ENCODE results near the gene ATP10A.

The ATP10A gene

DNA sequence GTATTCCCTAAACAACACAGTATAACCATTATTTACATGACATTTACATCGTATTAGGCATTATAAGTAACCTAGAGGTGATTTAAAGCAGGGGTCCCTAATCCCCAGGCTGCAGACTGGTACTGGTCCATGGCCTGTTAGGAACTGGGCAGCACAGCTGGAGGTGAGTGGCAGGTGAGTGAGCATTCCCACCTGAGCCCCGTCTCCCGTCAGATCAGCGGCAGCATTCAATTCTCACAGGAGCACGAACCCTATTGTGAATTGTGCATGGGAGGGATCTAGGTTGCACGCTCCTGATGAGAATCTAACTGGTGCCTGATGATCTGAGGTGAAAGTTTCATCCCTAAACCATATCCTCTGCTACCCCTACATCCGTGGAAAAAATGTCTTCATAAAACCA lies 138.2 kb downstream of the ATP10A start:
- no peaks in the 10 kb centered on the region; the same call in 1 of the 2 replicates for H3K36me3 ChIP-seq (ENCODE audit: control insufficient read depth, insufficient read depth, low read length)
- H3K4me1 ChIP-seq (ENCODE audit: control insufficient read depth, insufficient read depth, low read length) = peaks cover 1% of the 10 kb centered on the region
- DNase-seq (ENCODE audit: low read depth, low spot score) = no peak
- no peak overlapping the region for H3K27ac ChIP-seq (ENCODE audit: low read length)
- H3K27me3 ChIP-seq (ENCODE audit: control insufficient read depth, insufficient read depth, low read length) = no peaks in the 10 kb centered on the region; the same call in 1 of the 2 replicates
- no CpG with 5 or more reads among the region's 7 CpGs for WGBS (ENCODE audit: insufficient coverage, insufficient read length)
- no peaks in the 10 kb centered on the region for H3K9me3 ChIP-seq (ENCODE audit: control insufficient read depth, insufficient read depth, low read length)
- H3K4me3 ChIP-seq (ENCODE audit: low read length) = no peak overlapping the region

DNA sequence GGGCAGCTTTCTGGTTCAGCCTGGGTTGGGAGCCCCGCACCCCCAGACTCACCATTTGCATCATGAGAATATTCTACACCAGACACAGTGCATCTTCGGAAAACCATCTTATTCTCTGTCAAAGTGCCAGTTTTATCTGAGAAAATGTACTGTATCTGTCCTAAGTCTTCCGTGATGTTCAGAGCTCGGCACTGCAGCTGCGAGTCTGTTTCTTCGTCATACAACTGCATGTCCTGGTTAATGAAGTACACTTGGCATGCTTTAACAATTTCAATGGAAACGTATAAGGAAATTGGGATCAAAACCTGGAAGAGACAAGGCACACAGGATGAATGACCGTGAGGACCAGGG lies 141.5 kb downstream of the ATP10A start:
- H3K27ac ChIP-seq (ENCODE audit: low read length) = no peak overlapping the region
- no peaks in the 10 kb centered on the region; the same call in 1 of the 2 replicates for H3K27me3 ChIP-seq (ENCODE audit: control insufficient read depth, insufficient read depth, low read length)
- H3K4me1 ChIP-seq (ENCODE audit: control insufficient read depth, insufficient read depth, low read length) = peaks cover 1% of the 10 kb centered on the region; the same call in 1 of the 2 replicates
- WGBS (ENCODE audit: insufficient coverage, insufficient read length) = no CpG with 5 or more reads among the region's 8 CpGs
- H3K4me3 ChIP-seq (ENCODE audit: low read length) = no peak overlapping the region
- DNase-seq (ENCODE audit: low read depth, low spot score) = no peak
- no peaks in the 10 kb centered on the region for H3K9me3 ChIP-seq (ENCODE audit: control insufficient read depth, insufficient read depth, low read length)
- no peaks in the 10 kb centered on the region; the same call in 1 of the 2 replicates for H3K36me3 ChIP-seq (ENCODE audit: control insufficient read depth, insufficient read depth, low read length)

DNA sequence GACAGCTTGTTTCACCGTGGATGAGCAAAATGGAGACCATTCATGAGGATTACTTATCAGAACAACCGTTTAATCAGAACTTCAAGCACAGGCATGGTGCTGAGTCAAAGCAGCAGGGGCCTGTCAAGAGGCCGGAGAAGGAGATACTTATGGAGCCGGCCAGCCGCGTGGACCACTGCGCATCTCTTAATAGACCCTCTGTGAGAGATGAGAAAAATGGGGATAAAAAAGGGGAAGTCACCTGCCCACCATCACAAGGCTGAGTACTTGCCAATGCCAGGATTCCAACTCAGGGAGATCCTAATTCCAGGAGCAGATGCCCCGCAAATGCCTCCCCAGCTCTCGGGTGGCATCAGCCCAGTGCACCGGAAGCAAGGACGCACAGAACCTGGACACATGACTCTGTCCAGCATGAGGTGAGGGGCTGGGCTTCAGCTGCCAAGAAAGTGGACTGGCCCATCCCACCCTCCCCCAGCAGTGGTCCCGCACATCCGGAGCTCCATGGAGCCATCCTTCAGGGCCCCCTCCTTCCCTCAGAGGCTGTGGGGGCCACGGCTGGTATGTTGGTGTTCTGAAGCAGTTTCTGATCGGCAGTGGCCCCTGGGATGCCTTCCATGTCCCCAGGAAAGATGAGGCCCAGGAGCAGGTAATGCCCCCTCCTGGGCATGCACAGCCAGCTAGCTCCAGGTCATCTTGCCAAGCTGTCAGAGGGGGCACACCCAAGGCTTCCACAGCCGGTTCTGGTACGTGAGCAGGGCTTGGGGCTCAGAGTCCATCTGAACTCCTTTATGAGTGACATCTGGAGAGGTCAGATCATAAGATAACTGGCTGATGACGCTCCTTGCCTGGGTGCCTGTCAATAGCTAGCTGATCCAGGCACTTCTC lies 143.8 kb downstream of the ATP10A start:
- no peak overlapping the region for H3K27ac ChIP-seq (ENCODE audit: low read length)
- H3K27me3 ChIP-seq (ENCODE audit: control insufficient read depth, insufficient read depth, low read length) = no peaks in the 10 kb centered on the region; the same call in 1 of the 2 replicates
- H3K4me3 ChIP-seq (ENCODE audit: low read length) = no peak overlapping the region
- DNase-seq (ENCODE audit: low read depth, low spot score) = no peak
- H3K4me1 ChIP-seq (ENCODE audit: control insufficient read depth, insufficient read depth, low read length) = peaks cover 1% of the 10 kb centered on the region; the same call in 1 of the 2 replicates
- H3K9me3 ChIP-seq (ENCODE audit: control insufficient read depth, insufficient read depth, low read length) = no peaks in the 10 kb centered on the region
- H3K36me3 ChIP-seq (ENCODE audit: control insufficient read depth, insufficient read depth, low read length) = no peaks in the 10 kb centered on the region
- no CpG with 5 or more reads among the region's 18 CpGs for WGBS (ENCODE audit: insufficient coverage, insufficient read length)

DNA sequence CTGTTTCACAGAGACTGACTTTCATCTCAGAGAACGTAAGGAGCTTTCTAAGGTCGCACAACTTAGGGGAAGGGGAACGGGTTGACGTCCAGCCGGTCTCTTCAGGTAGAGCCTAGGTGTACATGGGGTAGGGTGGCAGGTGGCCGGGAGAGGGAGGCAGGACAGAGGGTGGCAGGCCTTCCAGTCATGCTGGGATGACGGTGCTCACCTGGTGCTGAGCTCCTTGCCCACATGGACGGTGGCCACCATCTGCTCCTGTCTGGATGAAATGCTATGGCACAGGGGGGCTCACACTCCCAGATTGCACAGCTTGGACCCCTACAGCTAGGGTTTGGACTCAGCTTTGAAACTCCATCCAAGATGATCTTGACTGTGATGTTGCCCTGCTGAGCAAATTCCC lies 144.5 kb downstream of the ATP10A start:
- no peaks in the 10 kb centered on the region for H3K27me3 ChIP-seq (ENCODE audit: control insufficient read depth, insufficient read depth, low read length)
- H3K36me3 ChIP-seq (ENCODE audit: control insufficient read depth, insufficient read depth, low read length) = no peaks in the 10 kb centered on the region
- peaks cover 1% of the 10 kb centered on the region; the same call in 1 of the 2 replicates for H3K4me1 ChIP-seq (ENCODE audit: control insufficient read depth, insufficient read depth, low read length)
- no peak overlapping the region for H3K4me3 ChIP-seq (ENCODE audit: low read length)
- H3K27ac ChIP-seq (ENCODE audit: low read length) = no peak overlapping the region
- no peak for DNase-seq (ENCODE audit: low read depth, low spot score)
- WGBS (ENCODE audit: insufficient coverage, insufficient read length) = no CpG with 5 or more reads among the region's 8 CpGs
- no peaks in the 10 kb centered on the region for H3K9me3 ChIP-seq (ENCODE audit: control insufficient read depth, insufficient read depth, low read length)

DNA sequence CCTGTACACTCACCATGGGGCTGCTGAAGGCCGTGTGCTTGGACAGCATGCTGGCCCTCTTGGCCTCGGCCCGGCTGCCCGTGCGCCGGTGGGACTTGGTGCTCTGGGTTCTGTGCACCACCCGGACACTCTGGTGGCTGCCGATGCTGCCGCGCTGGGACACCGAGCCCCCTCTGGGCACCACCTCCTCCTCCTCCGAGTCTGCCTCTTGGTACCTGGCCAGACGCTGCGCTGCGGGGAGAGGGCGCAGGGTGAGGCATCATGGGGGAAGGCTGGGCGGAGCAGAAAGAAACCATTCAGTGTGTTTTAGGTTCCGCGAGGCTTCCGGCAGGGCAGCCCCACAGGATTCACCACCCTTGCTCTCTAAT lies 145.0 kb downstream of the ATP10A start:
- no peak overlapping the region for H3K27ac ChIP-seq (ENCODE audit: low read length)
- H3K4me3 ChIP-seq (ENCODE audit: low read length) = no peak overlapping the region
- no peaks in the 10 kb centered on the region for H3K9me3 ChIP-seq (ENCODE audit: control insufficient read depth, insufficient read depth, low read length)
- DNase-seq (ENCODE audit: low read depth, low spot score) = no peak
- no CpG with 5 or more reads among the region's 20 CpGs for WGBS (ENCODE audit: insufficient coverage, insufficient read length)
- no peaks in the 10 kb centered on the region for H3K27me3 ChIP-seq (ENCODE audit: control insufficient read depth, insufficient read depth, low read length)
- peaks cover 1% of the 10 kb centered on the region; the same call in 1 of the 2 replicates for H3K4me1 ChIP-seq (ENCODE audit: control insufficient read depth, insufficient read depth, low read length)
- H3K36me3 ChIP-seq (ENCODE audit: control insufficient read depth, insufficient read depth, low read length) = no peaks in the 10 kb centered on the region

DNA sequence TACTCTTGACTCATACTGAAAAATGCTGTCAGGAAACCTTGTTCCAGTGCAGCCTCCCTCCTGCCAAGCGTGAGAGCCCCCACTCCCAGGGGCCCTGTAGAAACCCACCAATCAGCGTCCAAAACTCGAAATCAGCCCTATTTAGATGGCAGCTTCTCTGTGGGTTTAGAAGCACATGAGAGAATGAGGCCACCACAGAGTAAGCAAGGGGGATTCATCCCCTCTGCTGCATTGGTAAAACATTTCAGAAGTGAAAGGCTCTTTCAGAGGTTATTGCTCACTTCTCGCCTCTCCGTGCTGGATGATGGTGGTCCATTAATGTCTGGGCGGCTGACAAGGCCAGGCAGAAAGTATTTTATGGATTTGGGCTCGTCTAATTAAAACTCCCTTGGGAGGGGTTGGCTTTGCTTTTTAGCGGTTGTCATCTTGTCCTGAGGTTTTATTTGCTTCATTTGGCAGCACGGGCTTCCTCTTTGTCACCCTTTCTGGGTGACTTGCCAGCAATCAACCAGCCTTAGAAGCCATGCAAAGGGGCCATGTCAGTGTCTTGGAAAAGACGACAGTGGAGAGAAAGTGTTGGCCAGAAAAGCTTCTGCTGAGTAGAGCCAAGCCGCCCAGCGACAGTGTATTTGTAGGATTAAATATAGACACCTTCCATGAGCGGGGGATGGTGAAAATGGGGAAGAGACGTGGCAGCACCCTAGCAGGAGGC lies 145.5 kb downstream of the ATP10A start:
- no CpG with 5 or more reads among the region's 14 CpGs for WGBS (ENCODE audit: insufficient coverage, insufficient read length)
- DNase-seq (ENCODE audit: low read depth, low spot score) = no peak
- H3K4me1 ChIP-seq (ENCODE audit: control insufficient read depth, insufficient read depth, low read length) = peaks cover 1% of the 10 kb centered on the region; the same call in 1 of the 2 replicates

DNA sequence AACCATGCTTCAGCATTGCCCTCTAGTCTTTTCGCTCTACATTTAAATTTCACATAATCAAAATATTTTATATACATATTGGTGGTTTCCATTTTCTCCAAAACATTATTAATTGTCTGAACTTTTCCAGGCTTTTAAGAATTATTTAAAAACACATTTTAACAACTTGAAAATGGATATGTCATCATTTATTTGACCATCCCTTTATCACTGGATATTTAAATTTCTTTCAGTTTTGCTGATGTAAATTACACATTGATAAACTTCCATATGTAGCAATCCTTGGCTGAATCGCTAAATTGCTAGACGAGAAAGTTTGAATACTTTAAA lies 146.0 kb downstream of the ATP10A start:
- Histone ChIP-seq H3K9me3 (ENCODE audit: control insufficient read depth, insufficient read depth, low read length) (no peaks in the 10 kb centered on the region), H3K27ac (ENCODE audit: low read length) (no peak overlapping the region), H3K4me3 (ENCODE audit: low read length) (no peak overlapping the region), H3K27me3 (ENCODE audit: control insufficient read depth, insufficient read depth, low read length) (no peaks in the 10 kb centered on the region), H3K4me1 (ENCODE audit: control insufficient read depth, insufficient read depth, low read length) (peaks cover 1% of the 10 kb centered on the region; the same call in 1 of the 2 replicates), H3K36me3 (ENCODE audit: control insufficient read depth, insufficient read depth, low read length) (no peaks in the 10 kb centered on the region)
- no peak for DNase-seq (ENCODE audit: low read depth, low spot score)
- WGBS (ENCODE audit: insufficient coverage, insufficient read length) = 100% methylated on average over 1 of the region's 3 CpGs

More for the DNA sequence above, 145.5 kb downstream of the ATP10A start:
- Histone ChIP-seq H3K9me3 (ENCODE audit: control insufficient read depth, insufficient read depth, low read length) (no peaks in the 10 kb centered on the region), H3K27ac (ENCODE audit: low read length) (no peak overlapping the region), H3K4me3 (ENCODE audit: low read length) (no peak overlapping the region), H3K27me3 (ENCODE audit: control insufficient read depth, insufficient read depth, low read length) (no peaks in the 10 kb centered on the region), H3K36me3 (ENCODE audit: control insufficient read depth, insufficient read depth, low read length) (no peaks in the 10 kb centered on the region)

DNA sequence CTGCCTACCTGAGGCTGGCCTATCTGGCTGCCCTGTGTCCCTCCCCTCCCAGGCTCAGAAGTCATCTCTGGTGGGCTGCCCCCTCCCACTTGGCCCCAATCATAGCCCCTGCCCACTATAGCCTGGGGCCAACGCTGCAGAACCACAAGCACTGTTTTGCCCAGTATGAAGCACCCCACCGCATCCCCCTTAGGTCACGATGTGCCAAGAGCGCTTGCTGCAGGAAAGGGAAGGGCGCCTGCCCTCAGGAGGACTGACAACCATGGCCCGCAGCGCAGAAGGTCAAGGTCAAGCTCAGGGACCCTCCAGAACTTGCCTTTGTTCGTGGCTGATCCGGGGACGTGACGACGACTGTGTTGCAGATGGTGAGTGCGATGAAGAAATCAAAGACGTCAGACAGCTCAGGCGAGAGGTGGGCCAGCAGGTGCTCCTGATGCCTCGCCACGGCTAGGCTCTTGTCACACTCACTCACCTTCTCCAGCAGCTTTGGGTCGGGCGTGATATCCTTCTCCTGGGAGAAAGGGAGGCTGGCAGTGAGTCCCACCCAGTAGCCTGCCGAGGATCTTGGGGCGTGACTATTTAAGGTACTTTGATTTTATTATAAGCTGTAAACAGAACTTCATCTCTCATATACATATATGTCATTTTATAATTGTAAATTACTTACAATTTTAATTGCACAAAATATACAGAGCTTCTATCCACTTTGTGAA lies 146.6 kb downstream of the ATP10A start:
- H3K4me3 ChIP-seq (ENCODE audit: low read length) = no peak overlapping the region
- H3K27me3 ChIP-seq (ENCODE audit: control insufficient read depth, insufficient read depth, low read length) = no peaks in the 10 kb centered on the region
- no peak for DNase-seq (ENCODE audit: low read depth, low spot score)
- WGBS (ENCODE audit: insufficient coverage, insufficient read length) = no CpG with 5 or more reads among the region's 21 CpGs
- H3K27ac ChIP-seq (ENCODE audit: low read length) = no peak overlapping the region
- no peaks in the 10 kb centered on the region; the same call in 1 of the 2 replicates for H3K4me1 ChIP-seq (ENCODE audit: control insufficient read depth, insufficient read depth, low read length)
- no peaks in the 10 kb centered on the region for H3K9me3 ChIP-seq (ENCODE audit: control insufficient read depth, insufficient read depth, low read length)
- H3K36me3 ChIP-seq (ENCODE audit: control insufficient read depth, insufficient read depth, low read length) = no peaks in the 10 kb centered on the region

DNA sequence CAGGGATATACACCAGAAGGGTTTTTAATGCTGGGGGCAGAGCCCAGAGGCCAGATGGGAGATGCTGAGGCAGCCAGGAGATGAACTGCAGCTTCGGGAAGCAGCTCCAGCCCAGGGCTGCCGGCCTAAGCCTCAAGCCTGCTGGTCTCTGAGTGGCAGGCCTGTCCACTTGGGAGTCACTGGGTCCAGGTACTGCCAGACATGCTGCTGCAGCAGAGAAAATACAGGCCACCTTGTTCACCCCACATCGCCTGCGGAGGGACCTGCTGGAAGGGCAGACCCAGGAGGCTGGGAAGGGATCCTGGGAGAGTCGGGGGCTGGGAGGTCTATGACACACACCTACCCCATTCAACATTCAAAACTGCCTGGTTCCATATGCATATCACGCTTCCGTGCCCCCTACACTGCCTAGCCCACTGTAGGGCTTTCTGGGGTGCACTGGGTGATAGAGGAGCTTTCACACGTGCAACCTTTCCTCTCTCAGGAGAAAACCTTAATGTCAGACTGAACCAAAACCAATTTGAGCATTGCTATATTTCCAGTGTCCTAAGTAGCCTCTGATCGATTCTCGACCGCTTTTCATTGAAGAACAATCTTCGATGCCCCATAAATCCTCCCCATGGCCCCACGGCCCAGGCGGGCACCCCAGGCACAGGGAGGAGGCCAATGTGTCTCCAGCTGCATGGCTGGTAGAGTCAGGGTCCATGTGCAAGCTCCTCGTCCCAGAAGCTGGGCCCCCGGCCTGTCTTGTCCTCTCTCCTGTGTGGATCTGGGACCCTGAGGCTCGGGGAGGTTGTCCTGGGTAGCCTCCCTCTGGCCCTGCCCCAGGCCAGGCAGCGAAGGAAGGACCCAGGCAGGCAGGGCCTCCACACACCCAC lies 147.4 kb downstream of the ATP10A start:
- WGBS (ENCODE audit: insufficient coverage, insufficient read length) = no CpG with 5 or more reads among the region's 18 CpGs
- Histone ChIP-seq H3K27ac (ENCODE audit: low read length) (no peak overlapping the region), H3K4me3 (ENCODE audit: low read length) (no peak overlapping the region), H3K9me3 (ENCODE audit: control insufficient read depth, insufficient read depth, low read length) (no peaks in the 10 kb centered on the region), H3K27me3 (ENCODE audit: control insufficient read depth, insufficient read depth, low read length) (no peaks in the 10 kb centered on the region), H3K36me3 (ENCODE audit: control insufficient read depth, insufficient read depth, low read length) (no peaks in the 10 kb centered on the region), H3K4me1 (ENCODE audit: control insufficient read depth, insufficient read depth, low read length) (no peaks in the 10 kb centered on the region)
- no peak for DNase-seq (ENCODE audit: low read depth, low spot score)

DNA sequence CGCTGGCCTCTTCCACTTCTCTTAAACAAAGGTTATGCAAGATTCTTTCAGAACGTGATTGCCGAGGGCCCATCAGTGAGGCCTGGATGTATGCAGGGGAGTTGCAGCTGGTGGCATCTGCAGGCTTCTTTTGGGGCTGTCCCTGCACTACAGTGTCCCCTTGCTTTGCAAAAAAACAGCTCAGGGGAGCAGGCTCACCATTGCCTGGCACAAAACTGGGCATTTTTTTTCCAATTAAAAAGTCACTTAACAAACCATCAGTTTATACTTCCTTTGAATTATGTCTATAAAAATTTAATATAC lies 148.6 kb downstream of the ATP10A start:
- H3K4me1 ChIP-seq (ENCODE audit: control insufficient read depth, insufficient read depth, low read length) = no peaks in the 10 kb centered on the region
- H3K27ac ChIP-seq (ENCODE audit: low read length) = no peak overlapping the region
- no peaks in the 10 kb centered on the region for H3K27me3 ChIP-seq (ENCODE audit: control insufficient read depth, insufficient read depth, low read length)
- no CpG with 5 or more reads among the region's 3 CpGs for WGBS (ENCODE audit: insufficient coverage, insufficient read length)
- no peak overlapping the region for H3K4me3 ChIP-seq (ENCODE audit: low read length)
- H3K9me3 ChIP-seq (ENCODE audit: control insufficient read depth, insufficient read depth, low read length) = no peaks in the 10 kb centered on the region
- H3K36me3 ChIP-seq (ENCODE audit: control insufficient read depth, insufficient read depth, low read length) = no peaks in the 10 kb centered on the region
- no peak for DNase-seq (ENCODE audit: low read depth, low spot score)
